DND-41 (cell line): ENCODE measurements around the gene NBEA.

ENCODE experiments used
- CTCF ChIP-seq: IDR thresholded peaks from 2 replicates; pipeline ENCODE4 v1.5.1; 2012; ENCODE audit warnings: borderline replicate concordance, low read length, moderate library complexity, mild to moderate bottlenecking; ENCODE audit not compliant: poor library complexity, severe bottlenecking; ENCODE audit errors: extremely low read depth
- EZH2 ChIP-seq: IDR thresholded peaks from 3 replicates; pipeline ENCODE4 v1.6.1; 2012; ENCODE audit warnings: borderline replicate concordance, low read depth, mild to moderate bottlenecking, moderate library complexity, low read length, inconsistent platforms; ENCODE audit not compliant: severe bottlenecking

- TF ChIP-seq CTCF (no peak), EZH2 (no peak)
Observed at GRCh38 chr13:35332134-35332533, 390.1 kb downstream of the NBEA start.
